Putamen (tissue), 1 donor: Measurements from ENCODE around the gene BMPR1A.

Source experiments
- DNase-seq: peaks from one replicate; pipeline ENCODE4 v3.0.0-alpha.2; 2016; ENCODE audit warnings: low spot score

The BMPR1A gene

DNA sequence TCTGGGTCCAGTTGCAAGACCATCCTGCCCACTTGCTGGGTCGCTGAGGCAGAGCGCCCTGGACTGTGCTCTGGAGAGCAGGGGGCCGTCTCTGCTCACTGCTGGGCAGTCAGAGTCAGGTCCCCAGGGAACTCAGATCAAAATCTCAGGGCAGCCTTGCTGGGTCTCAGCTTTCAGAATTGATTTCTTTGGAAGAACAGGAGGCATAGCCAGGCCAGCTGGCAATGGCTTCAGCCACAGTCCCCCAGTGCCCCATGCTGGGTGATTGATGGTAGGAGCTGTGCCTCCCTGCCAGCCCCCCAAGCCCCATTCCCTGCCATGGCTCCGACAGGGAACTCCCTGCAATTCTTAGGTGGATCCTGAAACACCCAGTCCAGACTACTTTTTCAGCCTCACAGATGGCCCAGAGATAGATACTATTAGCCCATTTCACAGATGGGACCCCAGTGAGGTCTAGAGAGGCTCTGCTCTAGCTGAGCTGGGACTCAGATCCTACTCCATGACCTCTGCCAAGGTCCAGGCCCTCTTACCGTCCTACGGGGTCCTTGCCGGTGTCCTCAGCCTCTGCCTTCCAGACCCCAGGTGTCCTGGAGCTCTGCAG, 200.5 kb downstream of the BMPR1A start:
- DNase-seq, result no peak

DNA sequence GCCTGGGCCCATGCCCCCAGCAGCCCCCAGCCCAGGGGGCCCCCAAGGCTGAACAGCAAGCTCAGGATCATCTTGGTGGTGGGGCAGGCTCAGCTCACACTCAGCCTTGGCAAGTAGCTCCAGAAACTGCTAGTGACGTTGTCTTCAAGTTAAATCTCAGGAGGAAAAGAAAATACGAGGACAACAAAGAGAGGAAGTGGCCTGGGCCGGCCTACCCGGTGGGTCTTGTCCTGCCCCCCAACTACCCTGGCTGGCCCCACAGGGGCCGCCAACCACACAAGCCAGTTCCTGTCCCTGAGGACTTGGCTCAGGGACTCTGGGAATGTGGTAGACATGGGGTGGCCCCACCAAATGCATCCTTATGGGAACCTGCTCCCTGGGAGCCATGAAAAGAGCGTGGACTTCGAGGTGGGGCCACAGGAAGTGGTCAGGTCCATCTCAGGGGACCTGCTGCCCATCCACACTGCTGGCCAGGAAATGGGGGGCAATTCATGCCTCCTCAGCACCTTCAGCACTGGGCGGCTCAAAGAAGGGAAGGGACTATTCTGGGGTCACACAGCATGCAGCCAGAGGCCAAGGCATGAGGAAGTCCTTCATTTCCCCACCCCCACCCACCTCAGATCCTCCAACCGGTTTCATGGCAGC, 201.2 kb downstream of the BMPR1A start, which contains the start of gene MMRN2:
Gene MMRN2, minus strand, starts transcription at position 145 of the 645 bp plus-strand sequence. Its CDS starts 74 bp downstream, at position 71.
- no peak for DNase-seq

DNA sequence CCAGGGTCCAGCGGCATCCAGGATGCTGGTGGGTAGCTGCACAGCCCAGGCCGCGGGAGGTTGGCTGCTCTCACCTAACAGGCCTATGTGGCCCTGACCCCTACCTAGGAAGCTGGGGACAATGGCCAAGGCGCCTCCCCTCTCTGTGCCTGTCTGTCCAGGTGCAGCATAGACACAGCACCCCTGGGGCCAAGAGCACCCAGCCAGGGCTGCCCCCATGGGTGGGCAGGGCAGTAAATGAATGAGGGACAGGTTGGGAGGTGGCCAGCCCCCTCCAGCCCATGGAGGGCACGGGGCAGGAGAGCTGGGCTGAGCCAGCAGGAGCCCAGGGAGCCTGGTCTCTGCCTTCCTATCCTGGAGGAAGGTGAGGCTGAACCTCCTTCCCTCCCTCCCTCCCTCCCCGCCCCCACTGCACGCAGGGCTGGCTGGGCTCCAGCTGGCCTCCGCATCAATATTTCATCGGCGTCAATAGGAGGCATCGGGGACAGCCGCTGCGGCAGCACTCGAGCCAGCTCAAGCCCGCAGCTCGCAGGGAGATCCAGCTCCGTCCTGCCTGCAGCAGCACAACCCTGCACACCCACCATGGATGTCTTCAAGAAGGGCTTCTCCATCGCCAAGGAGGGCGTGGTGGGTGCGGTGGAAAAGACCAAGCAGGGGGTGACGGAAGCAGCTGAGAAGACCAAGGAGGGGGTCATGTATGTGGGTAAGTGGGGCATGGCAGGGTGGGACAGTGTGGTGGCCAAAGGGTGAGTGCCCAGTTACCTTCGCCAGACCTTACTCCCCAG, 201.9 kb downstream of the BMPR1A start, which contains the start of gene SNCG:
Gene SNCG, plus strand, starts transcription at position 484 of the 785 bp plus-strand sequence. Its CDS starts 99 bp downstream, at position 583.
- no peak for DNase-seq

DNA sequence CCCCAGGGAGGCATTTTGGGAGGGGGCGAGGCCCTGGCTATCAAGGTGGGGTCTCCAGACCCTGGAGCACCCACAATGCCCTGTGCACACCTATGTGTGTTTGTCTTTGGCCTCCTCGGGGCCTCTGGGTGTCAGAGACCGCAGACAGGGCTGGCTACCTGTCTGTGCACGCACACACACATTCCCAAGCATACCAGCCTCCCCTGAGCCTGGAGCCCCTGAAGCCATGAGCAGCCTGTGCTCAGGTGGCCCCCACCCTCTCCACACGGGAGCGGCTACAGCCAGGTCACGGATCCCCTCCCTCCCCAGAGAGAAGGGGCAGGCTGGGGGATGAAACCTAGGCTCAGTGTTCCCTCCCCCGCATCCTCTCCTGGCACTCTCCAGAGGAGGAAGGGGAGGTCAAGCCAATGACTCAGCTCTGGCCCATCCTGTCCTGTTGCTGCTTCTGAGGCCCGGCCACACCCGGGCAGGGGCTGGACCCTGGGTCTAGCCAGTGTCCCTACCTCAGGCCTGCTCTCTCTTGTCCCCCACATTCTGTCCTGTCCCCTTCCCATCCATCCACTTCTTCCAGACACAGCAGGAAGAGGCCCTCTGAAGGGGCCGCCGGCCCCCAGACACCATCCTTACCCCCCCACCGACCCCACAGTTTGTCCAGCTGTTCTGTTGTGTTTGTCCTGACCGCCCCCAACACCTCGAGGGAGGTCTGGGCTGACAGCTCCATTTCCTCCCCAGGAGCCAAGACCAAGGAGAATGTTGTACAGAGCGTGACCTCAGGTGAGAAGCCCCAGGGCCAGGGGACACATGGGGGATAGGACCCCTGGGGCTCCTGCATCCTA, 202.7 kb downstream of the BMPR1A start:
- DNase-seq, result no peak

DNA sequence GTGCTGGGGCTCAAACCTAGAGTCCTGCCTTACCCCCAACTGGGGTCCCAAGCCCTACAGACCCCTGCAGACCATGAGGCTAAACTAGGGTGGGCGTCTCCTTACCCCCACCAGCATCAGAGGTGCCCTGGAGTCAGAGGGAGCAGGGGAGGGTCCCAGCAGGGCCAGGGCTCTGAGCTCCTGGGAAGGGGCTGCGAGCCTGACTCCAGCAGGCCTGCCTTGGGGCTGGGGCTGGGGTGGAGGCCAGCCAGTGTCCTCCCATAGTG, 203.3 kb downstream of the BMPR1A start:
- no peak for DNase-seq

- no peak for DNase-seq
Observed at GRCh38 chr10:86960003-86960862, 203.8 kb downstream of the BMPR1A start.

GRCh38 chr10:86960863-86961434, 204.5 kb downstream of the BMPR1A start:
- DNase-seq, result no peak

- DNase-seq, result no peak
Observed at GRCh38 chr10:86961481-86962091, 205.2 kb downstream of the BMPR1A start.

GRCh38 chr10:86962136-86962980, 205.9 kb downstream of the BMPR1A start:
- no peak for DNase-seq

DNA sequence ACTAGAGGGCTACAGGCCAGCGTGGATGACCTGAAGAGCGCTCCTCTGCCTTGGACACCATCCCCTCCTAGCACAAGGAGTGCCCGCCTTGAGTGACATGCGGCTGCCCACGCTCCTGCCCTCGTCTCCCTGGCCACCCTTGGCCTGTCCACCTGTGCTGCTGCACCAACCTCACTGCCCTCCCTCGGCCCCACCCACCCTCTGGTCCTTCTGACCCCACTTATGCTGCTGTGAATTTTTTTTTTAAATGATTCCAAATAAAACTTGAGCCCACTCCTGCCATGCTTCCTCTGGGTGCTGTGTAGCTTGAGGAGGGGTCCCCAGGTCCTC, 206.5 kb downstream of the BMPR1A start:
- no peak for DNase-seq

DNA sequence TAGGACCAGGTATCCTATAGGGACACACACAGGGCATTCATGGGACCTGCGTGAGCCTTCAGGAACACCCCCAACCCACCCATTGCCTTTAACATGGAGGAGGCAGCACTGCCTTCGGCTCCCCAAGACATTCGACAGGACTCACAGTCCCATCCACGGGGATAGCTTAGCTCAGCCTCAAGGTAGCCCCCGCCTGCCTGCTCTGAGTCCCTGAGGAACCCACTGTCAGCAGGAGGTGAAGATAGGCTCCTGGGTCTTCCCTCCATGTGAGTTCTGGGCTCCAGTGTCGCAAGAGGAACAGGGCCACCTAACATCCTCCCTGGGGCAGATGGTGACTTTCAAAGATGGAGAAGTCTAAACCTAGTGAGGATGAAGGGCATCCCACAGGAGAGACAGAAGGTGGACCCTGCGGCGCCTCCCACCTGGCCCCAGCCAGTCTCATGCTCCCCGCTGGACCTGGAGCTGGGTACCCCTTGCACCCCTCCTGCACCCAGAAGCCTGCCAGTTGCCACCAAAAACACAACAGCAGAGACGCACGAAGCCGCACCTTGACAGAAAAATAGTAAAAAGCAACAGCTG, 207.0 kb downstream of the BMPR1A start:
- no peak for DNase-seq

DNA sequence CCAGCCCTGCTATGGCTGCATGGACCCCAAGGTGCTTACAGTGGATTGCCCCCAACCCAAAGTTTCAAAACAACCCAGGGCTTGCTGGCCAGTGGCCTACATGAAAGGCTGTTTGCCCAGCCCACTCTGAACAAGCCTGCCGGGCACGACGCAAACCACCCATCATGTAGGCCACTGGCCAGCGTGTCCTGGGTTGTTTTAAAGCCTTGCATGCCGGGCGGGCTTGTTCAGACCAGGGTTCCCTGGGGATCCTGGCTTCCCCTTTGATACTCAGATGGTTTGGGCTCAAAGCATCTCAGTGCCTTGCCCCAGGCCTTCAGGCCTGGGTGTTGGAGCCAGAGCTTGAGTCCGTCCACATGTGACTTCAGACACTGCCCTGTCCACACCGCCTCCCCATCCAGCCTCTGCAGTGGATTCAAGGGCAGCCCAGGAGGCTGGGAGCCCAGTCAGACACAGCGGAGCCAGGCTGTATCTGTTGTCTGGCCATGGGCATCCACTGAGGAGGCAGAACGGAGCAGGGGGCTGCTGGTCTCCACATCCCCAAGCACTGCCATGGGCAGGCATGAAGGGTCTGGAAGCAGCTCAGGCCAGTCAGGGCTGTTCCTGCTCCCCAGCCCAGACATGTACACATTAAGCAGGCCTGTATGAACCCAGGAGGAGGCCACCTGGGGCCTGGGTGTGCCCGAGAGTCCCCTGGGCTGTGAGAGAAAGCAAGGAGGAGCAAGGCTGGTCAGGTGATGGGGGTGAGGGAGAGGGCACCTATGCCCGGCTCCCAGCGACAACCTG, 207.8 kb downstream of the BMPR1A start:
- no peak for DNase-seq

- DNase-seq, result no peak
Observed at GRCh38 chr10:86964847-86965190, 208.4 kb downstream of the BMPR1A start.

DNA sequence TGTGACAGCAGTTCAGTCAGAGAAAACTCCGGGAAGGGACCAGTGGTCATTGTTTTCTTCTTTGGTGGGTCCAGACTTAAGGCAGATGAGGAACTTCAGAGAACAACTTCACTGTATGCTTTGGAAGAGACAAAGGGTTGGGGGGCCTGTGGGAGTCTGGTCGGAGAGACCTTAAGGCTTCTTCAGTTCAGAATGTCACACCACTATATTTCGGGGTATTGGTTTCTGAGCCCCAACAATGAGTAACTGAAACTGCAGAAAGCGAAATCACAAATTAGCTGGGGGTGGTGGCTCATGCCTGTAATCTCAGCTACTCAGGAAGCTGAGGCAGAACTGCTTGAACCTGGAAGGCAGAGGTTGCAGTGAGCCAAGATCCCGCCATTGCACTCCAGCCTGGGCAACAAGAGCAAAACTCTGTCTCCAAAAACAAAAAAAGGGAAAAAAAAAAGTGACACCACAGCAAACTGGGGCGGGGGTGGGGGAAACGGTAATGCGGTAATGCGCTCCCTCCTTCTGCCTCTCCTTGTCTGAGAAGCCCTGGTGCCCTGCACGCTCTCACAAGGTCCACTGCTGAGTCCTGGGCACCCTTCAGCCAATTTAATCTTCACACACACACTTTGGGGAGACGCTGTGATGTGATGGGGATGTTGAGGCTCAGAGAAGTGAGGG, 209.7 kb downstream of the BMPR1A start:
- DNase-seq, result no peak

- DNase-seq, result no peak
Observed at GRCh38 chr10:86967481-86967941, 211.1 kb downstream of the BMPR1A start.

- no peak for DNase-seq
Observed at GRCh38 chr10:86968271-86968993, 212.0 kb downstream of the BMPR1A start, which contains the start of gene ADIRF. Gene ADIRF, plus strand, starts transcription at chr10:86968482. Its CDS starts 63 bp downstream, at chr10:86968545.

DNA sequence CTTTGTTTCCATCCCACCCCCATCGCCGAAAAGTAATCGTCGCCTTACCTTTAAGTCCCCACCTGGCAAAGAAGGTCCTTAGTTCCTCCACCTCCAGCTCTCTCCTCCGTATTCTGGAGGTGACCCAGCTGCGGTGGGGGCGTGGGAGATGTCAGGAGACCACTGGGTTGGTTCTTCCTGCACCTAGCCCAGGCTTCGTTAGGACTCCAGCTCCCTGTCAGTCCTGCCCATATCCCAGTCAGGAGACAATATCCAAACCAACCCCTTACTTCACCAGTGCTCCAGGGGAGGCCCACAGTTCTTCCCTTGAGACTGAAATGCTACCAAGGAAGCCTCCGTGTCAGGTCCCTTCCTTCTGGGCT, 212.6 kb downstream of the BMPR1A start:
- DNase-seq, result no peak
